ENCODE data around the gene DNAJC16.

- TF ChIP-seq, protein P1, sequence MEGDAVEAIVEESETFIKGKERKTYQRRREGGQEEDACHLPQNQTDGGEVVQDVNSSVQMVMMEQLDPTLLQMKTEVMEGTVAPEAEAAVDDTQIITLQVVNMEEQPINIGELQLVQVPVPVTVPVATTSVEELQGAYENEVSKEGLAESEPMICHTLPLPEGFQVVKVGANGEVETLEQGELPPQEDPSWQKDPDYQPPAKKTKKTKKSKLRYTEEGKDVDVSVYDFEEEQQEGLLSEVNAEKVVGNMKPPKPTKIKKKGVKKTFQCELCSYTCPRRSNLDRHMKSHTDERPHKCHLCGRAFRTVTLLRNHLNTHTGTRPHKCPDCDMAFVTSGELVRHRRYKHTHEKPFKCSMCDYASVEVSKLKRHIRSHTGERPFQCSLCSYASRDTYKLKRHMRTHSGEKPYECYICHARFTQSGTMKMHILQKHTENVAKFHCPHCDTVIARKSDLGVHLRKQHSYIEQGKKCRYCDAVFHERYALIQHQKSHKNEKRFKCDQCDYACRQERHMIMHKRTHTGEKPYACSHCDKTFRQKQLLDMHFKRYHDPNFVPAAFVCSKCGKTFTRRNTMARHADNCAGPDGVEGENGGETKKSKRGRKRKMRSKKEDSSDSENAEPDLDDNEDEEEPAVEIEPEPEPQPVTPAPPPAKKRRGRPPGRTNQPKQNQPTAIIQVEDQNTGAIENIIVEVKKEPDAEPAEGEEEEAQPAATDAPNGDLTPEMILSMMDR (optimal IDR thresholded peaks at IDR 0.05 in 1 of 3, IDR thresholded peaks at IDR 0.05 in 1 of 3, conservative IDR thresholded peaks at IDR 0.05 in 1 of 3; ENCODE audit: extremely low read depth in 1 of 3, insufficient read depth in 2 of 3, low read length in 3 of 3) = no peak
- TF ChIP-seq EZH2 (IDR thresholded peaks at IDR 0.05; ENCODE audit: low read length) = no peak
Measured at GRCh38 chr1:15493869-15494390, 32.7 kb upstream of the DNAJC16 start.

All from keratinocyte (primary cell).